CD4-positive, alpha-beta memory T cell (primary cell): Measurements from ENCODE around the gene GSAP. TPM values are rescaled to one million over a fixed set of nuclear protein-coding genes. Genes with fewer than 3 reads are reported as not detected.

Experiments
- CTCF ChIA-PET: fragments of 350-600 bp; sonication (Branson Sonifier 250); formaldehyde crosslinking; loops from one replicate; lab custom pipeline; 2021; ENCODE audit warnings: inconsistent platforms; ENCODE audit not compliant: partially characterized antibody; lab: Charles Lee
- POLR2A ChIA-PET: fragments of 350-600 bp; sonication (Branson Sonifier 250); formaldehyde crosslinking; loops from one replicate; lab custom pipeline; 2021; ENCODE audit not compliant: partially characterized antibody; lab: Charles Lee
- DNase-seq, 5 donors: peaks; one replicate each; pipeline versions ENCODE4 v3.0.0 to v3.0.0-alpha.2; 2020 to 2022; ENCODE audit warnings: mixed read lengths in 1 of 5
- H3K27ac ChIP-seq: one replicate; pipeline ENCODE4 v1.7.0; 2013; ENCODE audit warnings: low read depth, low read length
- H3K27me3 ChIP-seq: 2 replicates; pipeline ENCODE4 v1.7.0; 2013; ENCODE audit warnings: mild to moderate bottlenecking, low read length, moderate library complexity; ENCODE audit not compliant: insufficient read depth
- H3K36me3 ChIP-seq: 2 replicates; pipeline ENCODE4 v1.7.0; 2013; ENCODE audit warnings: mild to moderate bottlenecking, low read length, moderate library complexity; ENCODE audit not compliant: insufficient read depth
- H3K4me1 ChIP-seq: 2 replicates; pipeline ENCODE4 v1.7.0; 2013; ENCODE audit warnings: mild to moderate bottlenecking, low read length, moderate library complexity; ENCODE audit not compliant: insufficient read depth
- H3K4me3 ChIP-seq, 2 donors: one replicate each; pipeline ENCODE4 v1.7.0; 2013; ENCODE audit warnings: low read length in 2 of 2, mild to moderate bottlenecking in 1 of 2
- H3K9me3 ChIP-seq, 2 donors: one replicate each; pipeline ENCODE4 v1.7.0; 2013; ENCODE audit warnings: low read length in 2 of 2, control low read depth in 1 of 2; ENCODE audit not compliant: control insufficient read depth in 1 of 2
- H3K27ac Mint-ChIP-seq, 7 donors: one replicate each; pipeline ENCODE4 v1.8.0; 2020 to 2021; ENCODE audit warnings: mixed read lengths in 7 of 7, mild to moderate bottlenecking in 6 of 7, inconsistent platforms in 3 of 7, moderate library complexity in 3 of 7
- H3K27me3 Mint-ChIP-seq, 2 donors: one replicate each; pipeline ENCODE4 v1.8.0; 2020 to 2021; ENCODE audit warnings: mixed read lengths in 2 of 2
- H3K36me3 Mint-ChIP-seq, 2 donors: one replicate each; pipeline ENCODE4 v1.8.0; 2020 to 2021; ENCODE audit warnings: mixed read lengths in 2 of 2, inconsistent platforms in 1 of 2, mild to moderate bottlenecking in 1 of 2
- H3K4me1 Mint-ChIP-seq, 4 donors: one replicate each; pipeline ENCODE4 v1.8.0; 2020 to 2021; ENCODE audit warnings: mixed read lengths in 4 of 4, mild to moderate bottlenecking in 1 of 4
- H3K4me3 Mint-ChIP-seq, 8 donors: one replicate each; pipeline ENCODE4 v1.8.0; 2020 to 2021; ENCODE audit warnings: mixed read lengths in 8 of 8, mild to moderate bottlenecking in 7 of 8, moderate library complexity in 6 of 8, inconsistent platforms in 3 of 8
- H3K9me3 Mint-ChIP-seq, 8 donors: one replicate each; pipeline ENCODE4 v1.8.0; 2020 to 2021; ENCODE audit warnings: mixed read lengths in 8 of 8, mild to moderate bottlenecking in 5 of 8, inconsistent platforms in 3 of 8, moderate library complexity in 1 of 8
- intact Hi-C: fragments of 100-400 bp; cut with micrococcal nuclease; formaldehyde crosslinking; loops from one replicate; pipeline ENCODE4 v1.15.1; 2023
- polyA plus RNA-seq, 2 donors: library from polyadenylated mRNA; unstranded; fragments of 300-500 nt; fragmentation: Illumina TruSeq; gene quantifications; one replicate each; pipeline ENCODE4 v1.2.3, GENCODE V29; 2021
- total RNA-seq, 2 experiments: library from RNA; stranded (reverse); gene quantifications; one replicate each; pipeline ENCODE4 v1.2.3, GENCODE V29; 2021

GSAP gene
- total and polyA plus RNA-seq, 4 experiments from 2014 or later, result 9.4 to 22.0 (median 16.5) TPM

GRCh38 chr7:77386165-77386822, 29.9 kb downstream of the GSAP start:
- peaks cover 48 to 65% of the 10 kb centered on the region in 2 donors for H3K36me3 Mint-ChIP-seq
- no peaks in the 10 kb centered on the region for H3K27me3 ChIP-seq
- H3K4me1 Mint-ChIP-seq, result peaks cover 0 to under 1% (median 0%) of the 10 kb centered on the region in 4 donors
- CTCF ChIA-PET, result interaction anchor here (0.9 kb wide), 1 partner anchor 32 kb away, joined by 3 read pairs; no protein-coding TSS in a partner anchor
- POLR2A ChIA-PET, result no interaction called here
- no peak for DNase-seq
- H3K27me3 Mint-ChIP-seq, result no peaks in the 10 kb centered on the region
- peaks cover 0 to 1% (median 0%) of the 10 kb centered on the region in 8 donors for H3K9me3 Mint-ChIP-seq
- no peak overlapping the region for H3K4me3 ChIP-seq
- no peaks in the 10 kb centered on the region for H3K9me3 ChIP-seq
- H3K36me3 ChIP-seq, result no peaks in the 10 kb centered on the region
- H3K27ac Mint-ChIP-seq, result no peak overlapping the region
- H3K27ac ChIP-seq, result no peak overlapping the region
- no peaks in the 10 kb centered on the region for H3K4me1 ChIP-seq
- no peak overlapping the region for H3K4me3 Mint-ChIP-seq
- intact Hi-C loops, result no loop called here

- no peak overlapping the region for H3K27ac ChIP-seq
- no peak overlapping the region for H3K27ac Mint-ChIP-seq
- H3K27me3 ChIP-seq, result no peaks in the 10 kb centered on the region
- DNase-seq, result no peak
- H3K36me3 Mint-ChIP-seq, result peaks cover 56 to 67% of the 10 kb centered on the region in 2 donors
- H3K4me1 Mint-ChIP-seq, result no peaks in the 10 kb centered on the region
- H3K36me3 ChIP-seq, result no peaks in the 10 kb centered on the region
- no peaks in the 10 kb centered on the region for H3K9me3 Mint-ChIP-seq
- no peaks in the 10 kb centered on the region for H3K27me3 Mint-ChIP-seq
- intact Hi-C loops, result no loop called here
- POLR2A ChIA-PET, result no interaction called here
- H3K9me3 ChIP-seq, result no peaks in the 10 kb centered on the region
- CTCF ChIA-PET, result no interaction called here
- no peaks in the 10 kb centered on the region for H3K4me1 ChIP-seq
- H3K4me3 ChIP-seq, result no peak overlapping the region
- H3K4me3 Mint-ChIP-seq, result no peak overlapping the region
These were observed 32.8 kb downstream of the GSAP start for GRCh38 chr7:77383333-77383740.

- H3K9me3 ChIP-seq, result no peaks in the 10 kb centered on the region
- H3K36me3 Mint-ChIP-seq, result peaks cover 60 to 65% of the 10 kb centered on the region in 2 donors
- no peaks in the 10 kb centered on the region for H3K4me1 ChIP-seq
- H3K4me1 Mint-ChIP-seq, result no peaks in the 10 kb centered on the region
- no peaks in the 10 kb centered on the region for H3K9me3 Mint-ChIP-seq
- CTCF ChIA-PET, result no interaction called here
- no peak overlapping the region for H3K4me3 ChIP-seq
- H3K36me3 ChIP-seq, result no peaks in the 10 kb centered on the region
- intact Hi-C loops, result no loop called here
- H3K27me3 ChIP-seq, result no peaks in the 10 kb centered on the region
- no peaks in the 10 kb centered on the region for H3K27me3 Mint-ChIP-seq
- H3K27ac Mint-ChIP-seq, result no peak overlapping the region
- no peak overlapping the region for H3K4me3 Mint-ChIP-seq
- DNase-seq, result no peak
- POLR2A ChIA-PET, result no interaction called here
- H3K27ac ChIP-seq, result no peak overlapping the region
These were observed 33.6 kb downstream of the GSAP start for GRCh38 chr7:77382532-77382931.

GRCh38 chr7:77378584-77378983, 37.6 kb downstream of the GSAP start:
- Mint-ChIP-seq H3K9me3 (no peaks in the 10 kb centered on the region), H3K27ac (peak overlapping the region in 1 of 7 donors; percentile 43), H3K27me3 (no peaks in the 10 kb centered on the region), H3K36me3 (peaks cover 63% of the 10 kb centered on the region in 2 donors), H3K4me1 (no peaks in the 10 kb centered on the region), H3K4me3 (no peak overlapping the region)
- Histone ChIP-seq H3K27ac (no peak overlapping the region), H3K36me3 (no peaks in the 10 kb centered on the region), H3K4me1 (no peaks in the 10 kb centered on the region), H3K4me3 (no peak overlapping the region), H3K9me3 (no peaks in the 10 kb centered on the region), H3K27me3 (no peaks in the 10 kb centered on the region)
- ChIA-PET POLR2A (no interaction called here), CTCF (no interaction called here)
- intact Hi-C loops, result no loop called here
- DNase-seq, result no peak

GRCh38 chr7:77370606-77371005, 45.5 kb downstream of the GSAP start:
- Mint-ChIP-seq H3K9me3 (peaks cover 0 to 9% (median 0%) of the 10 kb centered on the region in 8 donors), H3K4me3 (no peak overlapping the region), H3K36me3 (peaks cover 41 to 52% of the 10 kb centered on the region in 2 donors), H3K27ac (peak overlapping the region in 2 of 7 donors; percentile 0), H3K4me1 (no peaks in the 10 kb centered on the region), H3K27me3 (no peaks in the 10 kb centered on the region)
- Histone ChIP-seq H3K9me3 (no peaks in the 10 kb centered on the region), H3K27ac (no peak overlapping the region), H3K4me1 (no peaks in the 10 kb centered on the region), H3K27me3 (no peaks in the 10 kb centered on the region), H3K4me3 (no peak overlapping the region), H3K36me3 (no peaks in the 10 kb centered on the region)
- intact Hi-C loops, result no loop called here
- ChIA-PET POLR2A (no interaction called here), CTCF (no interaction called here)
- no peak for DNase-seq

GRCh38 chr7:77368974-77369373, 47.2 kb downstream of the GSAP start:
- Histone ChIP-seq H3K36me3 (no peaks in the 10 kb centered on the region), H3K27me3 (no peaks in the 10 kb centered on the region), H3K4me3 (no peak overlapping the region), H3K4me1 (no peaks in the 10 kb centered on the region), H3K9me3 (no peaks in the 10 kb centered on the region), H3K27ac (no peak overlapping the region)
- H3K4me3 Mint-ChIP-seq, result no peak overlapping the region
- ChIA-PET POLR2A (no interaction called here), CTCF (interaction anchor here (1.1 kb wide), 1 partner anchor 10 kb away, joined by 3 read pairs; no protein-coding TSS in a partner anchor)
- H3K36me3 Mint-ChIP-seq, result peaks cover 30 to 42% of the 10 kb centered on the region in 2 donors
- DNase-seq, result no peak
- intact Hi-C loops, result no loop called here
- peaks cover 0 to 4% (median 2%) of the 10 kb centered on the region in 4 donors for H3K4me1 Mint-ChIP-seq
- H3K27ac Mint-ChIP-seq, result no peak overlapping the region
- H3K27me3 Mint-ChIP-seq, result no peaks in the 10 kb centered on the region
- H3K9me3 Mint-ChIP-seq, result peaks cover 0 to 9% (median 0%) of the 10 kb centered on the region in 8 donors

- H3K4me3 ChIP-seq, result no peak overlapping the region
- Mint-ChIP-seq H3K4me1 (peaks cover 0 to 4% (median 2%) of the 10 kb centered on the region in 4 donors), H3K36me3 (peaks cover 22 to 41% of the 10 kb centered on the region in 2 donors), H3K27ac (peak overlapping the region in 1 of 7 donors; percentile 15), H3K4me3 (no peak overlapping the region), H3K9me3 (peaks cover 0 to 9% (median 0%) of the 10 kb centered on the region in 8 donors), H3K27me3 (no peaks in the 10 kb centered on the region)
- H3K27me3 ChIP-seq, result no peaks in the 10 kb centered on the region
- H3K4me1 ChIP-seq, result no peaks in the 10 kb centered on the region
- ChIA-PET POLR2A (interaction anchor here (1.0 kb wide), 1 partner anchor 14 kb away, joined by 3 read pairs; no protein-coding TSS in a partner anchor), CTCF (interaction anchor here (1.1 kb wide), 1 partner anchor 9 kb away, joined by 3 read pairs; no protein-coding TSS in a partner anchor)
- H3K9me3 ChIP-seq, result no peaks in the 10 kb centered on the region
- no peaks in the 10 kb centered on the region for H3K36me3 ChIP-seq
- intact Hi-C loops, result no loop called here
- no peak overlapping the region for H3K27ac ChIP-seq
- DNase-seq, result no peak
These were observed 48.2 kb downstream of the GSAP start for GRCh38 chr7:77367976-77368375.
